Kidney (tissue), 14 donors: ENCODE results near the gene COL4A2. TPM values are rescaled to one million over a fixed set of nuclear protein-coding genes. Genes with fewer than 3 reads are reported as not detected.

ENCODE experiments used
- DNase-seq, 5 donors: peaks; one replicate each; pipeline ENCODE4 v3.0.0-alpha.2; 2013 to 2020
- FAIRE-seq: peaks from 2 replicates; lab custom pipeline; 2012; peaks lifted over from hg19 to GRCh38; lab: Jason Lieb, UNC
- H3K27ac ChIP-seq, 2 donors: one replicate each; pipeline ENCODE4 v1.7.0; 2013; ENCODE audit warnings: low read depth in 2 of 2, low read length in 2 of 2, inconsistent platforms in 1 of 2
- H3K27me3 ChIP-seq: one replicate; pipeline ENCODE4 v1.7.1; 2013; ENCODE audit warnings: low read length, inconsistent platforms; ENCODE audit not compliant: control insufficient read depth, insufficient read depth
- H3K36me3 ChIP-seq, 3 donors: one replicate each; pipeline versions ENCODE4 v1.7.0 to v1.7.1; 2013; ENCODE audit warnings: low read length in 3 of 3, control low read depth in 1 of 3, inconsistent platforms in 1 of 3; ENCODE audit not compliant: insufficient read depth in 3 of 3, control insufficient read depth in 2 of 3
- H3K4me1 ChIP-seq, 3 donors: one replicate each; pipeline versions ENCODE4 v1.7.0 to v1.7.1; 2013; ENCODE audit warnings: low read length in 3 of 3, inconsistent platforms in 1 of 3, low read depth in 1 of 3; ENCODE audit not compliant: control insufficient read depth in 2 of 3, insufficient read depth in 2 of 3
- H3K4me3 ChIP-seq, 3 donors: one replicate each; pipeline versions ENCODE4 v1.7.0 to v1.8.1; 2013; ENCODE audit warnings: low read length in 3 of 3, control low read depth in 1 of 3, inconsistent platforms in 1 of 3
- H3K9ac ChIP-seq, 3 donors: one replicate each; pipeline versions ENCODE4 v1.7.0 to v1.7.1; 2013; ENCODE audit warnings: low read length in 3 of 3, control low read depth in 1 of 3, inconsistent platforms in 1 of 3
- H3K9me3 ChIP-seq, 3 donors: one replicate each; pipeline versions ENCODE4 v1.7.0 to v1.7.1; 2013; ENCODE audit warnings: low read length in 3 of 3, control low read depth in 1 of 3, inconsistent platforms in 1 of 3; ENCODE audit not compliant: control insufficient read depth in 2 of 3, insufficient read depth in 1 of 3
- CTCF ChIP-seq: IDR thresholded peaks from 3 replicates; pipeline ENCODE4 v1.5.1; 2012; ENCODE audit warnings: mild to moderate bottlenecking, moderate library complexity, borderline replicate concordance; ENCODE audit not compliant: insufficient read depth; ENCODE audit errors: extremely low read depth
- intact Hi-C: fragments of 100-400 bp; cut with DNase I; formaldehyde crosslinking; loops from one replicate; pipeline ENCODE4 v1.11.1; 2022
- polyA plus RNA-seq: library from polyadenylated mRNA; stranded (reverse); fragments of 350-450 nt; fragmentation: Illumina TruSeq; extraction: RNeasy Lipid Tissue Mini Kit (QIAGEN cat#74804); gene quantifications from one replicate; pipeline ENCODE4 v1.2.3, GENCODE V29; 2014; ENCODE audit warnings: low read depth, low replicate concordance; ENCODE audit not compliant: insufficient read depth
- total RNA-seq: library from RNA; stranded (reverse); fragmentation: NEBNext Ultra II Directional; extraction: Animal tissue kit (Norgen Biotek cat#: 25700); gene quantifications from one replicate; pipeline ENCODE4 v1.2.1, GENCODE V29; 2021
- donor health status: control.
- donor health status: control.
- donor health status: control.
- donor health status: control.
- donor health status: control.
- donor health status: DM: yes; HTN: yes; CAD: no.
- donor health status: Normal renal cell carcinoma (clear cell type).

COL4A2 gene
- total and polyA plus RNA-seq, 2 donors from 2014 or later = 126 to 265 TPM

- Histone ChIP-seq H3K9me3 (no peaks in the 10 kb centered on the region), H3K36me3 (peaks cover 1 to 42% (median 22%) of the 10 kb centered on the region in 3 donors), H3K27ac (peak overlapping the region; percentile 90 to 95), H3K27me3 (no peaks in the 10 kb centered on the region), H3K4me3 (peak overlapping the region in 1 of 3 donors; percentile 24), H3K4me1 (peaks cover 0 to 31% (median 27%) of the 10 kb centered on the region in 3 donors), H3K9ac (peak overlapping the region in 1 of 3 donors; percentile 86)
- FAIRE-seq (no peak), DNase-seq (peak in 3 of 5 donors; percentile 31 to 85 (median 50))
- intact Hi-C loops = no loop called here
- no peak for TF ChIP-seq CTCF
Measured at GRCh38 chr13:110506859-110507566, 199.9 kb downstream of the COL4A2 start.

- intact Hi-C loops = no loop called here
- TF ChIP-seq CTCF = peak; percentile 24
- H3K36me3 ChIP-seq = peaks cover 1 to 46% (median 23%) of the 10 kb centered on the region in 3 donors
- FAIRE-seq (no peak), DNase-seq (peak in 2 of 5 donors; percentile 42 to 92)
- H3K4me3 ChIP-seq = peak overlapping the region in 1 of 3 donors; percentile 24
- no peaks in the 10 kb centered on the region for H3K9me3 ChIP-seq
- H3K27ac ChIP-seq = peak overlapping the region; percentile 90 to 95
- peaks cover 0 to 31% (median 27%) of the 10 kb centered on the region in 3 donors for H3K4me1 ChIP-seq
- H3K27me3 ChIP-seq = no peaks in the 10 kb centered on the region
- H3K9ac ChIP-seq = peak overlapping the region in 1 of 3 donors; percentile 86
Measured at GRCh38 chr13:110507678-110508381, 200.7 kb downstream of the COL4A2 start.

- peaks cover 4 to 50% (median 15%) of the 10 kb centered on the region in 3 donors for H3K36me3 ChIP-seq
- no peak for TF ChIP-seq CTCF
- H3K4me3 ChIP-seq = no peak overlapping the region
- peaks cover 0 to 31% (median 27%) of the 10 kb centered on the region in 3 donors for H3K4me1 ChIP-seq
- H3K27ac ChIP-seq = no peak overlapping the region
- H3K9ac ChIP-seq = no peak overlapping the region
- peak in 4 of 5 donors; percentile 9 to 52 (median 33) for DNase-seq
- no peaks in the 10 kb centered on the region for H3K27me3 ChIP-seq
- no peak for FAIRE-seq
- intact Hi-C loops = no loop called here
- H3K9me3 ChIP-seq = no peaks in the 10 kb centered on the region
Measured at GRCh38 chr13:110509478-110509926, 202.4 kb downstream of the COL4A2 start.
